Measurements from ENCODE around the gene NTN1. TPM values are rescaled to one million over a fixed set of nuclear protein-coding genes. Genes with fewer than 3 reads are reported as not detected.

Gene NTN1
- total RNA-seq, 3 donors from 2014 or later, result 2.2 to 3.7 (median 3.3) TPM

DNA sequence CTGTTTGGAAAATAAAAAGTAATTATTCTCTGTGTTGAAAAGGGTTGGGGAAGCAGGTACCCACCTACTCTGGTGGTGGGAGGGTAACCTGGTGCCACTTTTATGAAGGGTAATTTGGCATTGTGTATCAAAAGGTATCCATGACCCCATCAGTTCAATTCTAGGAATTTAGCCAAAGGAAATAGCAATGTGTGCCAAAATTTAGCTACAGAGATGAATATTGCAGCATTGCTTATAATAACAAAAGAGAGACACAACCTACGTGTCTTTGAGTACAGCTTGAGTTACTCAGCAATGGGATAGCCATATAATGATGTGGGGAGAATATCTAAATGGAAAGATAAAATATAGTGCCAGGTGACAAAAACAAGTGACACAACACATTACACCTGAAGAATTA is 170.7 kb downstream of the NTN1 start:
- no peaks in the 10 kb centered on the region for H3K4me1 ChIP-seq
- no peaks in the 10 kb centered on the region for H3K36me3 ChIP-seq
- H3K27ac ChIP-seq, result no peak overlapping the region
- TF ChIP-seq, protein P1, sequence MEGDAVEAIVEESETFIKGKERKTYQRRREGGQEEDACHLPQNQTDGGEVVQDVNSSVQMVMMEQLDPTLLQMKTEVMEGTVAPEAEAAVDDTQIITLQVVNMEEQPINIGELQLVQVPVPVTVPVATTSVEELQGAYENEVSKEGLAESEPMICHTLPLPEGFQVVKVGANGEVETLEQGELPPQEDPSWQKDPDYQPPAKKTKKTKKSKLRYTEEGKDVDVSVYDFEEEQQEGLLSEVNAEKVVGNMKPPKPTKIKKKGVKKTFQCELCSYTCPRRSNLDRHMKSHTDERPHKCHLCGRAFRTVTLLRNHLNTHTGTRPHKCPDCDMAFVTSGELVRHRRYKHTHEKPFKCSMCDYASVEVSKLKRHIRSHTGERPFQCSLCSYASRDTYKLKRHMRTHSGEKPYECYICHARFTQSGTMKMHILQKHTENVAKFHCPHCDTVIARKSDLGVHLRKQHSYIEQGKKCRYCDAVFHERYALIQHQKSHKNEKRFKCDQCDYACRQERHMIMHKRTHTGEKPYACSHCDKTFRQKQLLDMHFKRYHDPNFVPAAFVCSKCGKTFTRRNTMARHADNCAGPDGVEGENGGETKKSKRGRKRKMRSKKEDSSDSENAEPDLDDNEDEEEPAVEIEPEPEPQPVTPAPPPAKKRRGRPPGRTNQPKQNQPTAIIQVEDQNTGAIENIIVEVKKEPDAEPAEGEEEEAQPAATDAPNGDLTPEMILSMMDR (IDR thresholded peaks at IDR 0.05), result no peak
- TF ChIP-seq POLR2AphosphoS5 (IDR thresholded peaks at IDR 0.05) (no peak), POLR2A (IDR thresholded peaks at IDR 0.05) (no peak)
- H3K4me3 ChIP-seq, result no peak overlapping the region
- H3K9me3 ChIP-seq, result no peaks in the 10 kb centered on the region
- no peak for DNase-seq (ENCODE audit: low spot score in 2 of 2)
- intact Hi-C loops (cut with DNase I; ENCODE audit: low total_unique reads), result no loop called here
- no peaks in the 10 kb centered on the region for H3K27me3 ChIP-seq

DNA sequence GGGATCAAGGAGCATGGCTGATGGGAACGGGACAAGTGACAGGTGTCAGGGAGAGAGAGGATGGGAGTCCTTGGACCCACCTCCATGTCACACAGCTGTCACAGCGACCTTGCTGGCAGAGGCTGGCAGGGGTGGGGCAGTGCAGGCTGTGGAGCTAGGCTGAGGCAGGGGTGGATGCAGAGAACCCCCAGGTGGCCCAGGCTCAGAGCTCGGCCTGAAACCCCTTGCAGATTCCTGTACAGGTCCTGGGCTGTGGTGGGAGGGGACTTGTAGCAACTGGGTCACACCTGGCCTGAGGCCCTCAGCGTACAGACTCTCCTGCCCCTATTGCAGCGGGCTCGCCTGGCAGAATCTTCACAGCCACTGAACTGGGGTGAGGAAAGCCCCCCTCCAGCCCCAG is 174.1 kb downstream of the NTN1 start:
- H3K27ac ChIP-seq, result no peak overlapping the region
- DNase-seq (ENCODE audit: low spot score in 2 of 2), result no peak
- TF ChIP-seq POLR2AphosphoS5 (IDR thresholded peaks at IDR 0.05) (no peak), POLR2A (IDR thresholded peaks at IDR 0.05) (no peak)
- TF ChIP-seq, protein P1 (IDR thresholded peaks at IDR 0.05), result no peak

DNA sequence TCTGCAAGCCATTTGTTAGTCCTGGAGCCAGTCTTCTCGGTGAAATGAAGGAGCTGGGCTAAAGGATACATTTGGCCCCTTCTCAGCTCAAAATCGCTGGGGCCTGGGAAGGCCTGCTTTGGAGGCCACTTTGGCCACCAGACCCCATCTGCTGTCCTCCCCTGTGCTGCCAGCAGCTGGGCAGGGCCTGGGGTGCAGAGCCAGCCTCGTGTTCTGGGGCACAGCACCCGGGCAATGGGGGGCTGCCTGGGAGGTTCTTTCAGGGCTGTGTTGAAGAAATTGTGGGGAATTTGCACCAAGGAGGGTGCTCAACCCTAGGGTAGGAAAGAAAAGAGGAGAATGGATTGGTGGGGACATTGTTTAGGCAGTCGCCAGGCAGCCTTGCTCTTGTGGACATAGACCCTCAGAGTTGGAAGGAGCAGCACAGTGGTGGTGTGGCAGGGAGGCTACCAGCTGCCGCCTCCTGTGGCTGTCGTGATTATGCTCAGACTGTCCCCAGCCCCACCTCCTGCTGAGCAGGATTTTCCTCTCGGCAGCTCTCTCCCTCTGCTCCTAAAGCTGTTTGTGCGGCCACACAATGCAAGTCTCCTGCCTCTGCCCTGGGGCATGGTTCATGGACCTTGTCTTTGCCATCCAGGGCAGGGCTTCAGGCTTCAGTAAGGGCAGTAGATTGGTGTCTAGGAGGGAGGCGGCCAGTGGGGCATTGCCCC is 174.8 kb downstream of the NTN1 start:
- H3K36me3 ChIP-seq, result no peaks in the 10 kb centered on the region
- H3K4me3 ChIP-seq, result no peak overlapping the region
- no peaks in the 10 kb centered on the region for H3K4me1 ChIP-seq
- H3K27me3 ChIP-seq, result no peaks in the 10 kb centered on the region
- peak; percentile 48 to 81 for DNase-seq (ENCODE audit: low spot score in 2 of 2)
- TF ChIP-seq, protein P1 (IDR thresholded peaks at IDR 0.05), result no peak
- no peak for TF ChIP-seq POLR2A (IDR thresholded peaks at IDR 0.05)
- no peak for TF ChIP-seq POLR2AphosphoS5 (IDR thresholded peaks at IDR 0.05)
- intact Hi-C loops (cut with DNase I; ENCODE audit: low total_unique reads), result no loop called here
- H3K27ac ChIP-seq, result peak overlapping the region; percentile 60 to 76
- no peaks in the 10 kb centered on the region for H3K9me3 ChIP-seq

More for the DNA sequence above, 174.1 kb downstream of the NTN1 start:
- no peak overlapping the region for H3K4me3 ChIP-seq
- intact Hi-C loops (cut with DNase I; ENCODE audit: low total_unique reads), result no loop called here
- no peaks in the 10 kb centered on the region for H3K36me3 ChIP-seq
- no peaks in the 10 kb centered on the region for H3K9me3 ChIP-seq
- H3K27me3 ChIP-seq, result no peaks in the 10 kb centered on the region
- no peaks in the 10 kb centered on the region for H3K4me1 ChIP-seq

DNA sequence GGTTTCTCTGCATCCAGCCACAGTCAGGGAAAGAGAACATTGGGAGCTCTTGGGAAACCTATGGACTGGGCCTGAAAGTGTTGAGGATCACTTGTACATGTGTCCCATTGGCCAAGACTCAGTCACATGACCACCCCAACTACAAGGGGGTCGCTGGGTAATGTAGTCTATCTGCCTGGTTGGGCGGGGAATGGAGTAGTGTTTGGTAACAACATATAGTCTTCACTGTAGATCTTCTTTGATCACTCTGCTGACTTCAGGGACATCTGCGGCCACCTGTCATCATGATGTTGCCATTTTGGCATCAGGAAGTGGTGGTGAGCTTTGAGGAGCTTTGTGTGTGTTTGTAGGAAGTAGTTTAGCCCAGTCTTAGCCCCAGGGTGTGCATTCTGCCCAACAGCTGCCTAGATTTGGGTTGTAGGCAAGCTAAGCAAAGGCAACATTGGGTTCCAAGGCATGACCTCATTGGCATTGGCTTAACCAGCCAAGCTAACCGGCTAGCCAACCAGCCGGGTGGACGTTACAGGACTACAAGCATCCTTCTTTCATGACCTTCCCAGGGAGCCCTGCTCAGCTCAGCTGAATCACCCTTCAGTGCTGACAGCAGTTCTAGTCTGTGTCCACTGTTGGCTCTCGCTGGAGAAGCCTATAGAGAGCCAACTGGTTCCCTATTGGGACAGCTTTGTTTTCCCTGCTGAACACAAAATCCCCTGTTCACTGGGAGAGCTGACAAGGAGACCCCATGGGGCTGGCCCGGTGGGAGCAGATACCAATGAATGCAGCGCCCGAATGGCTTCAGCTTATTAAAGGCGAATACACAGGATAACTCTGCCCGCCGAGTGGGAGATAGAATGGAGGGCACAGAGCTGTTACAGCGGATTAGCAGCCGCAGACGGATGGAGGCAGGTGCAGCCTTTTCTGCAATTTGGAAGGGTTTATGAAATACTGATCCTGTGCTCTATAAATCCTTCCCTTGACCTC is 178.6 kb downstream of the NTN1 start:
- no peak for DNase-seq (ENCODE audit: low spot score in 2 of 2)
- Histone ChIP-seq H3K36me3 (no peaks in the 10 kb centered on the region), H3K27ac (no peak overlapping the region), H3K27me3 (no peaks in the 10 kb centered on the region), H3K9me3 (no peaks in the 10 kb centered on the region), H3K4me3 (no peak overlapping the region), H3K4me1 (no peaks in the 10 kb centered on the region)
- intact Hi-C loops (cut with DNase I; ENCODE audit: low total_unique reads), result loop anchor here (1.0 kb wide), 1 partner anchor 22 kb away; no protein-coding TSS in a partner anchor
- TF ChIP-seq POLR2AphosphoS5 (IDR thresholded peaks at IDR 0.05) (no peak), POLR2A (IDR thresholded peaks at IDR 0.05) (no peak)
- TF ChIP-seq, protein P1 (IDR thresholded peaks at IDR 0.05), result no peak

Measured in breast epithelium (tissue), 4 donors.